ENCODE results near the gene GINS3.

GINS3 gene

DNA sequence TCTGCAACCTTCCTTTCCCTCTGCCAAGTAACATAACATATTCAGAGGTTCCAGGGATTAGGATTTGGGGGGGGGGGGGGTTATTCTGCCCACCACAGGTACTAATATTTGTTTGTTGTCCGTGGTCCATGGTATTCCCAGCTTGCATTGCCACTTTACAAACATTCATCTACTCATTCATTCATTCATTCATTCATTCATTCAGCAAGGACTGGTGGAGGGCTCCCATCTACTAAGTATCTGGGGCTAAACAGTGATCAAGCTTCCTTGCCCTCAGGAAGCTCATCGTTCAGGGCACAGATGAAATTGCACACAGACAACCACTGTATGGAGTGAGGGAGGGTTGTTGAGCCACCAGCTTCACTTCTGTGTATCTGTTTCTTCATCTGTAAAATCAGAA, 61.9 kb downstream of the GINS3 start:
- H3K9ac ChIP-seq (ENCODE audit: low read depth in 1 of 2, low read length in 2 of 2) = no peak overlapping the region
- H3K9me3 ChIP-seq (ENCODE audit: control insufficient read depth in 1 of 2, low read length in 2 of 2) = no peaks in the 10 kb centered on the region
- H3K27me3 ChIP-seq (ENCODE audit: control insufficient read depth in 1 of 2, insufficient read depth in 2 of 2, low read length in 2 of 2) = no peaks in the 10 kb centered on the region
- H3K4me1 ChIP-seq (ENCODE audit: control insufficient read depth in 1 of 2, insufficient read depth in 2 of 2, low read length in 2 of 2) = no peaks in the 10 kb centered on the region
- no peaks in the 10 kb centered on the region for H3K36me3 ChIP-seq (ENCODE audit: control insufficient read depth in 1 of 2, insufficient read depth in 2 of 2, low read length in 2 of 2)
- H3K4me3 ChIP-seq (ENCODE audit: low read depth in 1 of 2, low read length in 2 of 2) = no peak overlapping the region
- no peak overlapping the region for H3K27ac ChIP-seq (ENCODE audit: low read depth, low read length)

DNA sequence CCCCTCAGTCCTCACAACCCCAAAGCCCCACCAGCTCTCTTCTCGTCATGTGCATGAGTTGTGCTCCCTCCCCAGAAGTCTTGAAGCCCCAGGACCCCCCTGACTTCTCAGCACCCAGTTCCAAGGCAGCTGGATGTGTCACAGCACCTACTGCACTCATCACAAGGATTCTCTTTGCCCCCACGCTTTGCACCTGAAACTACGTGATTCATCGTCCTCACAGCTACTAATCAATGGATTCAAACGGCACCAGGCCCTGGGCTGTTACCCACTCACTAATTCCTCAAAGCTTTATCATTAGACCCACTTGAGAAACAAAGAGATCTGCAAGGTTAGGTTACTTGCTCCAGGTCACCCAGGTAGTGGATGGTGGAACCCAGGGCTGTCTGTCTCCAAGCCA, 62.6 kb downstream of the GINS3 start:
- Histone ChIP-seq H3K9ac (ENCODE audit: low read depth in 1 of 2, low read length in 2 of 2) (no peak overlapping the region), H3K4me3 (ENCODE audit: low read depth in 1 of 2, low read length in 2 of 2) (no peak overlapping the region), H3K9me3 (ENCODE audit: control insufficient read depth in 1 of 2, low read length in 2 of 2) (no peaks in the 10 kb centered on the region), H3K27me3 (ENCODE audit: control insufficient read depth in 1 of 2, insufficient read depth in 2 of 2, low read length in 2 of 2) (no peaks in the 10 kb centered on the region), H3K27ac (ENCODE audit: low read depth, low read length) (no peak overlapping the region), H3K4me1 (ENCODE audit: control insufficient read depth in 1 of 2, insufficient read depth in 2 of 2, low read length in 2 of 2) (no peaks in the 10 kb centered on the region), H3K36me3 (ENCODE audit: control insufficient read depth in 1 of 2, insufficient read depth in 2 of 2, low read length in 2 of 2) (no peaks in the 10 kb centered on the region)
